ENCODE data around the gene IL17RD.

The IL17RD gene

DNA sequence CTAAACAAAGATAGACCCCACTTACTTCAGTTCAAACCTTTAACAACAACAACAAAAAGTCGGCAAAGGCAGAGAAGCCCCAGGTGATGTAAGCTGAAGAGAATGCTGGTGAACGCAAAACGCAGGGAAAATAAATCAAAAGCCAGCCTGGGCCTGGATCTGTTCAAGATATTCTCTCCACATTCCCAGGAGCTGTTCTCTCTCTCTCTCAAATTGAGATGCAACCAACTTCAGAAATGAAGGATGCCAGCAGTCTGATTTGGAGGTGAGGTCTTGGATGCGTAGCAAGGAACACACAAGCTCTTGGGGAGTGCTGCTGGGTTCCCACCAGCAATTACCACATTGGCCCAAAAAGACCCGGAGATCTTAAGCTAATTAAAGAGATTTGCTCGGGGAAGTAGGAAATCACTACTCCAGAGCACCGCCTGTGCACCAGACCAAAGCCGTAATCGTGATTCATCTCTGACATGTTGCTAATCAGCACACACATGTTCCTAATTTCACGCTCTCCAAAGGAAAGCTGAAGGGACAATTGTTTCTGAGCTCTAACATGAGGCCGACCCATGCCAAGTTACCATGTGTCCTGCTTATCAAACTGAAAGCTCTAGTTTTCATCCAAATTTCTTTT lies 37.1 kb downstream of the IL17RD start:
- H3K4me3 ChIP-seq (replicated peaks in 1 of 2; ENCODE audit: low read depth in 2 of 2, low read length in 2 of 2) = no peak overlapping the region
- TF ChIP-seq, protein P1, sequence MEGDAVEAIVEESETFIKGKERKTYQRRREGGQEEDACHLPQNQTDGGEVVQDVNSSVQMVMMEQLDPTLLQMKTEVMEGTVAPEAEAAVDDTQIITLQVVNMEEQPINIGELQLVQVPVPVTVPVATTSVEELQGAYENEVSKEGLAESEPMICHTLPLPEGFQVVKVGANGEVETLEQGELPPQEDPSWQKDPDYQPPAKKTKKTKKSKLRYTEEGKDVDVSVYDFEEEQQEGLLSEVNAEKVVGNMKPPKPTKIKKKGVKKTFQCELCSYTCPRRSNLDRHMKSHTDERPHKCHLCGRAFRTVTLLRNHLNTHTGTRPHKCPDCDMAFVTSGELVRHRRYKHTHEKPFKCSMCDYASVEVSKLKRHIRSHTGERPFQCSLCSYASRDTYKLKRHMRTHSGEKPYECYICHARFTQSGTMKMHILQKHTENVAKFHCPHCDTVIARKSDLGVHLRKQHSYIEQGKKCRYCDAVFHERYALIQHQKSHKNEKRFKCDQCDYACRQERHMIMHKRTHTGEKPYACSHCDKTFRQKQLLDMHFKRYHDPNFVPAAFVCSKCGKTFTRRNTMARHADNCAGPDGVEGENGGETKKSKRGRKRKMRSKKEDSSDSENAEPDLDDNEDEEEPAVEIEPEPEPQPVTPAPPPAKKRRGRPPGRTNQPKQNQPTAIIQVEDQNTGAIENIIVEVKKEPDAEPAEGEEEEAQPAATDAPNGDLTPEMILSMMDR (IDR thresholded peaks at IDR 0.05; ENCODE audit: low read depth, low read length) = no peak
- DNase-seq (ENCODE audit: low read depth in 2 of 2) = peak; percentile 14 to 17

DNA sequence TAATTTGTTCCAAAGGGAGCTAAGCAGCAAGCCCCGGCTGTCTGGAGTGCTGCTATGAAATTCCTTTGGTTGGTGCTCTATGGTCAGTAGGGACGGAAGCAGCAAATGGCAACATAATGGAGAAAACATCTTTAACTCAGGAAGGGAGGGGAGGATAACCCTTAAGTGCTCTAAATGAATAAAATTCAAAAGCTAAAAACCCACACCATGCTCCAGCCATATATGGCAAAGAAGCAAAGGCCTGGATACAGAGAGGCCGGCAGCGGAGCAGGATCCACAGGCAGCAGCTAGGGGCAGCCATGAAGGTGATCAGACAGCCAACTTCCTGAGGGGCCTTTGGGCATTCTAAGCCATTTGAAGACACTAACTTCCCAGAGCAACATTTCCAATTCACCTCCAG lies 38.9 kb downstream of the IL17RD start:
- DNase-seq (ENCODE audit: low read depth in 2 of 2) = no peak
- no peak overlapping the region for H3K4me3 ChIP-seq (replicated peaks in 1 of 2; ENCODE audit: low read depth in 2 of 2, low read length in 2 of 2)
- TF ChIP-seq, protein P1 (IDR thresholded peaks at IDR 0.05; ENCODE audit: low read depth, low read length) = no peak

DNA sequence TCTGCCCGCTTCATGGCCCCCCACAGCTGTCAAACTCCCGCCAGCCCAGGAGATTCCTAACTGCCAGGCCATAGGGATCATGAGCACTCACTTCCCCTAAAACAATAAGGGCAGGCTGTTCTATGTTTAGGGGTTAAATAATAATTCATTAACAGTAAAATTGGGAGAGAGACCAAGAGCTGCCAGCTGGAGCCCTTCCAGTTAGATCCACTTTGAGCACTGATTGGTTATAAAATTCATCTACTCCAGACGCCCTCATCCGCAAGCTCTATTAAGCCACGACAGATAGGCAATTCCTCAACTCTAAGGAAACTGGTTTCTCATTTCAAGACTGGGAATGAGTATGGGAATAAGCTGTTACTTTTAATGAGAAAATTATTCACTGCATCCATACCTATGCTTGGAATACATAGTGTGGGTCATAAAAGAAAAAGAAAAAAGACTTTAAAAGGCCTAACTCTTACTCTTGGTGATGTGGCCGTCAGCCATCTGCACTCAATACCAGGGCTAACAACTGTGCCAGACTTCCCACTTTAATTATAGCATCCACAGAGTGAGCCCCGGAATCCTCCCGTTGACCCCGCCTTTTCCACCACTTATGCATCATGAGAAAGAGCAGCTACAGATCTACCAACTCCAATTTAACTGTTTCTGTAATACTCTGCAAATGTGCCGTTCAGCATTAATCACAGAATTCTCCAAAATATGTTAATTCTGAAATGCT lies 44.5 kb downstream of the IL17RD start:
- TF ChIP-seq, protein P1 (IDR thresholded peaks at IDR 0.05; ENCODE audit: low read depth, low read length) = no peak
- DNase-seq (ENCODE audit: low read depth in 2 of 2) = peak in 1 of 2 donors; percentile 18
- H3K4me3 ChIP-seq (replicated peaks in 1 of 2; ENCODE audit: low read depth in 2 of 2, low read length in 2 of 2) = no peak overlapping the region

DNA sequence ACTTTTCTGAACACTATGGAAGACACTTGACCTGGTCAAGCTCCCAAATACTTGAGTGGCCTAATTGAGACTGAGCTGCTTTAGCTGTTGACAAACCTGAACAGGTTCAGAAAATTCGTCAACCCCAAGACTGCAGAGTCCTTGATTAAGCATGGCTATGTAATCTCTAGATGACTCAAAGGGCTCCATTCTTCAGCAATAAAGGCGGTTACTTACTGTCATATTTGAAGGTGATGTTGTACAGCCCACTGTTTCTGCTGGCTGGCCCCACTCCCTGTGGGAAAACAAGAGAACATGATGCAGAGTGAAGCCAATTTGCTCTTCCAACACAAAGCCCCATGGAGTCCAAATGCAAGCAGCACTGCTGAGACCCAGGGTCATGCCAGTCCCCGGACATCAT lies 45.1 kb downstream of the IL17RD start:
- no peak overlapping the region for H3K4me3 ChIP-seq (replicated peaks in 1 of 2; ENCODE audit: low read depth in 2 of 2, low read length in 2 of 2)
- peak in 1 of 2 donors; percentile 58 for DNase-seq (ENCODE audit: low read depth in 2 of 2)
- TF ChIP-seq, protein P1 (IDR thresholded peaks at IDR 0.05; ENCODE audit: low read depth, low read length) = no peak

DNA sequence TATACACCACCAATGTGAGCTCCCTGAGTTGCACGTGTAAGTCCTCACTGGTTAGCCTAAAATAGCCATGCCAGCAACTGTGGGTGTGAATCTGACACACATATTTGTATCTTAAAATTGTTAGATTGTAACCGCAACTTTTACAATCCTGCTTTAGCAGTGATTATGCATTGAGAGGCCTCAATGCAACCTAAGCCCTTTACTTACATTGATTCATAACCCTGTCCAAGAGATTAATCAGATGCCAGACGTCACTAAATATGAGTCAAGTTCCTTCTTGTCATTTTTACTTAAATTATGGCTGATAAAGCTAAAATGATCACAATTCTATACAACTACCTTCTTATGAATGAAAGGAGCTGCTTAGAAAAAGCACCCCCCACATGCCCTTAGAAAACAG lies 46.9 kb downstream of the IL17RD start:
- no peak overlapping the region for H3K4me3 ChIP-seq (replicated peaks in 1 of 2; ENCODE audit: low read depth in 2 of 2, low read length in 2 of 2)
- DNase-seq (ENCODE audit: low read depth in 2 of 2) = no peak

DNA sequence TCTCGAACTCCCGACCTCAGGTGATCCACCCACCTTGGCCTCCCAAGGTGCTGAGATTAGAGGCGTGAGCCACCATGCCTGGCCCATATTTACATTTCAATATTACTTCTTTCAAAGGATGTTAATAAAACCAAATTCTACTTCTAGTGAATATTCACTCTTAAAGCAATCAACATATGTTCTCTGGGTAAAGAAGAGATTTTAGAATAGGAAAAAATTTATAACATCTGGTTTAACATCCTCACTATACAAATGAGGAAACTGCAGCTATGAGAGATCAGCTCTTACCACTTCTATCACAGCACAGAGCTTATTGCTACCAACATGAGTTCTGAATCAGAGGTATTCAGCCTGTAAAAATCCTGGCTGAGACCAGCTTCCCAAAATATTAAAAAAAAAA lies 48.7 kb downstream of the IL17RD start:
- TF ChIP-seq, protein P1 (IDR thresholded peaks at IDR 0.05; ENCODE audit: low read depth, low read length) = no peak
- H3K4me3 ChIP-seq (replicated peaks in 1 of 2; ENCODE audit: low read depth in 2 of 2, low read length in 2 of 2) = no peak overlapping the region
- no peak for DNase-seq (ENCODE audit: low read depth in 2 of 2)

More for the DNA sequence above, 46.9 kb downstream of the IL17RD start:
- TF ChIP-seq, protein P1 (IDR thresholded peaks at IDR 0.05; ENCODE audit: low read depth, low read length) = no peak
